Medulla oblongata (tissue), 1 donor: Measurements from ENCODE around the gene SPRR2G.
"Not testable (repeated sequence)": the region's sequence is repeated elsewhere in the genome, so short reads cannot be mapped to it uniquely, and the experiment has no call there.

Experiments used
- DNase-seq: peaks from one replicate; pipeline ENCODE4 v3.0.0-alpha.2; 2015; ENCODE audit errors: extremely low spot score

The SPRR2G gene

GRCh38 chr1:153115264-153115663 lies 35.4 kb downstream of the SPRR2G start:
- not testable (repeated sequence) for DNase-seq

GRCh38 chr1:153113416-153113815 lies 37.3 kb downstream of the SPRR2G start, which contains the start of gene SPRR2F:
TSS of gene SPRR2F (minus strand) at chr1:153113516. CDS start at chr1:153112733, 783 bp downstream.
- DNase-seq, result no peak

GRCh38 chr1:153112454-153112853 lies 38.2 kb downstream of the SPRR2G start:
- DNase-seq, result not testable (repeated sequence)

- DNase-seq, result no peak
Measured at GRCh38 chr1:153100245-153100644, 50.4 kb downstream of the SPRR2G start.
